Loucy (cell line): Measurements from ENCODE around the gene TP53INP2.

ENCODE experiments used
- CTCF ChIP-seq: fragments of 200-600 bp; sonication (generic); conservative IDR thresholded peaks from 2 replicates; pipeline ENCODE4 v1.5.1; 2014; ENCODE audit warnings: mild to moderate bottlenecking, antibody characterized with exemption, low read length
- EZH2phosphoT487 ChIP-seq: fragments of 200-600 bp; IDR thresholded peaks from 2 replicates; pipeline ENCODE4 v1.6.1; 2018; ENCODE audit warnings: antibody characterized with exemption, mild to moderate bottlenecking, moderate library complexity, borderline replicate concordance

GRCh38 chr20:34762031-34762555, 57.9 kb downstream of the TP53INP2 start:
- TF ChIP-seq CTCF (no peak), EZH2phosphoT487 (no peak)
